T-helper 1 cell treated with Interleukin-12 subunit alpha and Interleukin-12 subunit beta and Interleukin-4 antibody, amounts not matched to agents 30 μg/mL and 1 μg/mL, for 36 hours (primary cell): Measurements from ENCODE around the gene REL.
"Not testable (repeated sequence)": the region's sequence is repeated elsewhere in the genome, so short reads cannot be mapped to it uniquely, and the experiment has no call there.

ENCODE experiments used
- H3K27ac Mint-ChIP-seq: one replicate; pipeline ENCODE4 v1.8.0; 2021; ENCODE audit warnings: mild to moderate bottlenecking, mixed read lengths
- H3K27me3 Mint-ChIP-seq: one replicate; pipeline ENCODE4 v1.8.0; 2021; ENCODE audit warnings: low read depth, mixed read lengths
- H3K36me3 Mint-ChIP-seq: one replicate; pipeline ENCODE4 v1.8.0; 2021; ENCODE audit warnings: low read depth, mixed read lengths
- H3K4me1 Mint-ChIP-seq: one replicate; pipeline ENCODE4 v1.8.0; 2021; ENCODE audit warnings: low read depth, mixed read lengths
- H3K4me3 Mint-ChIP-seq: one replicate; pipeline ENCODE4 v1.8.0; 2021; ENCODE audit warnings: mild to moderate bottlenecking, moderate library complexity, mixed read lengths
- H3K9me3 Mint-ChIP-seq: one replicate; pipeline ENCODE4 v1.8.0; 2021; ENCODE audit warnings: mixed read lengths

Gene REL

GRCh38 chr2:60884800-60885199 lies 3.4 kb downstream of the REL start:
- H3K27ac Mint-ChIP-seq = peak overlapping the region; percentile 73
- H3K4me1 Mint-ChIP-seq = peaks cover 41% of the 10 kb centered on the region
- H3K36me3 Mint-ChIP-seq = peaks cover 28% of the 10 kb centered on the region
- H3K27me3 Mint-ChIP-seq = no peaks in the 10 kb centered on the region
- peak overlapping the region; percentile 75 for H3K4me3 Mint-ChIP-seq
- H3K9me3 Mint-ChIP-seq = peaks cover under 1% of the 10 kb centered on the region

GRCh38 chr2:60885683-60886082 lies 4.3 kb downstream of the REL start:
- Mint-ChIP-seq H3K27ac (peak overlapping the region; percentile 50), H3K4me3 (peak overlapping the region; percentile 75), H3K9me3 (peaks cover 3% of the 10 kb centered on the region), H3K4me1 (peaks cover 45% of the 10 kb centered on the region), H3K27me3 (no peaks in the 10 kb centered on the region), H3K36me3 (peaks cover 34% of the 10 kb centered on the region)

- peaks cover 38% of the 10 kb centered on the region for H3K36me3 Mint-ChIP-seq
- H3K27ac Mint-ChIP-seq = no peak overlapping the region
- H3K4me1 Mint-ChIP-seq = peaks cover 50% of the 10 kb centered on the region
- peaks cover 3% of the 10 kb centered on the region for H3K9me3 Mint-ChIP-seq
- H3K27me3 Mint-ChIP-seq = no peaks in the 10 kb centered on the region
- no peak overlapping the region for H3K4me3 Mint-ChIP-seq
Observed at GRCh38 chr2:60886991-60887390, 5.6 kb downstream of the REL start.

GRCh38 chr2:60888853-60889252 lies 7.5 kb downstream of the REL start:
- H3K27ac Mint-ChIP-seq = no peak overlapping the region
- H3K36me3 Mint-ChIP-seq = peaks cover 30% of the 10 kb centered on the region
- peaks cover 3% of the 10 kb centered on the region for H3K9me3 Mint-ChIP-seq
- no peak overlapping the region for H3K4me3 Mint-ChIP-seq
- H3K27me3 Mint-ChIP-seq = no peaks in the 10 kb centered on the region
- peaks cover 42% of the 10 kb centered on the region for H3K4me1 Mint-ChIP-seq

GRCh38 chr2:60889581-60890392 lies 8.4 kb downstream of the REL start:
- not testable (repeated sequence) for H3K4me3 Mint-ChIP-seq, H3K27ac Mint-ChIP-seq, H3K9me3 Mint-ChIP-seq, H3K27me3 Mint-ChIP-seq
- peaks cover 37% of the 10 kb centered on the region for H3K4me1 Mint-ChIP-seq
- H3K36me3 Mint-ChIP-seq = peaks cover 36% of the 10 kb centered on the region

GRCh38 chr2:60890393-60890707 lies 9.0 kb downstream of the REL start:
- Mint-ChIP-seq H3K4me1 (peaks cover 33% of the 10 kb centered on the region), H3K27ac (no peak overlapping the region), H3K27me3 (no peaks in the 10 kb centered on the region), H3K9me3 (peaks cover 3% of the 10 kb centered on the region), H3K36me3 (peaks cover 36% of the 10 kb centered on the region), H3K4me3 (no peak overlapping the region)

- H3K36me3 Mint-ChIP-seq = peaks cover 36% of the 10 kb centered on the region
- H3K27me3 Mint-ChIP-seq = no peaks in the 10 kb centered on the region
- no peak overlapping the region for H3K4me3 Mint-ChIP-seq
- H3K27ac Mint-ChIP-seq = no peak overlapping the region
- peaks cover 28% of the 10 kb centered on the region for H3K4me1 Mint-ChIP-seq
- peaks cover 3% of the 10 kb centered on the region for H3K9me3 Mint-ChIP-seq
Observed at GRCh38 chr2:60891180-60891579, 9.8 kb downstream of the REL start.

GRCh38 chr2:60898567-60898966 lies 17.2 kb downstream of the REL start:
- H3K27ac Mint-ChIP-seq = no peak overlapping the region
- H3K36me3 Mint-ChIP-seq = peaks cover 40% of the 10 kb centered on the region
- H3K9me3 Mint-ChIP-seq = no peaks in the 10 kb centered on the region
- no peaks in the 10 kb centered on the region for H3K27me3 Mint-ChIP-seq
- no peak overlapping the region for H3K4me3 Mint-ChIP-seq
- peaks cover 12% of the 10 kb centered on the region for H3K4me1 Mint-ChIP-seq

GRCh38 chr2:60899230-60899891 lies 18.0 kb downstream of the REL start:
- Mint-ChIP-seq H3K27me3 (no peaks in the 10 kb centered on the region), H3K4me3 (no peak overlapping the region), H3K36me3 (peaks cover 35% of the 10 kb centered on the region), H3K27ac (peak overlapping the region; percentile 62), H3K4me1 (peaks cover 10% of the 10 kb centered on the region), H3K9me3 (no peaks in the 10 kb centered on the region)

- H3K9me3 Mint-ChIP-seq = no peaks in the 10 kb centered on the region
- no peaks in the 10 kb centered on the region for H3K27me3 Mint-ChIP-seq
- H3K4me1 Mint-ChIP-seq = peaks cover 10% of the 10 kb centered on the region
- H3K36me3 Mint-ChIP-seq = peaks cover 32% of the 10 kb centered on the region
- H3K4me3 Mint-ChIP-seq = no peak overlapping the region
- no peak overlapping the region for H3K27ac Mint-ChIP-seq
Observed at GRCh38 chr2:60899892-60900249, 18.5 kb downstream of the REL start.

GRCh38 chr2:60901296-60901695 lies 19.9 kb downstream of the REL start:
- H3K27ac Mint-ChIP-seq, H3K9me3 Mint-ChIP-seq, H3K4me3 Mint-ChIP-seq, H3K27me3 Mint-ChIP-seq: not testable (repeated sequence)
- peaks cover 39% of the 10 kb centered on the region for H3K36me3 Mint-ChIP-seq
- H3K4me1 Mint-ChIP-seq = peaks cover 12% of the 10 kb centered on the region

GRCh38 chr2:60905867-60906266 lies 24.5 kb downstream of the REL start:
- not testable (repeated sequence) for H3K9me3 Mint-ChIP-seq, H3K27me3 Mint-ChIP-seq, H3K4me3 Mint-ChIP-seq, H3K27ac Mint-ChIP-seq, H3K4me1 Mint-ChIP-seq
- H3K36me3 Mint-ChIP-seq = peaks cover 25% of the 10 kb centered on the region

GRCh38 chr2:60906395-60906794 lies 25.0 kb downstream of the REL start:
- Mint-ChIP-seq H3K27ac (no peak overlapping the region), H3K27me3 (no peaks in the 10 kb centered on the region), H3K9me3 (no peaks in the 10 kb centered on the region), H3K4me3 (no peak overlapping the region), H3K4me1 (peaks cover 6% of the 10 kb centered on the region), H3K36me3 (peaks cover 26% of the 10 kb centered on the region)

- Mint-ChIP-seq H3K9me3 (no peaks in the 10 kb centered on the region), H3K27ac (no peak overlapping the region), H3K27me3 (no peaks in the 10 kb centered on the region), H3K4me3 (no peak overlapping the region), H3K36me3 (peaks cover 26% of the 10 kb centered on the region), H3K4me1 (peaks cover 6% of the 10 kb centered on the region)
Observed at GRCh38 chr2:60907329-60907728, 26.0 kb downstream of the REL start.

GRCh38 chr2:60925994-60926740 lies 44.8 kb downstream of the REL start:
- Mint-ChIP-seq H3K9me3 (no peaks in the 10 kb centered on the region), H3K27ac (no peak overlapping the region), H3K36me3 (peaks cover 43% of the 10 kb centered on the region), H3K4me1 (peaks cover 9% of the 10 kb centered on the region), H3K4me3 (no peak overlapping the region), H3K27me3 (no peaks in the 10 kb centered on the region)
